ENCODE measurements around the gene C1QTNF1. TPM values are rescaled to one million over a fixed set of nuclear protein-coding genes. Genes with fewer than 3 reads are reported as not detected.

Gene C1QTNF1
- total RNA-seq, 1 experiment from 2014 or later, result 19.9 TPM

GRCh38 chr17:79023180-79023705 is 726 bp upstream of the C1QTNF1 start:
- DNase-seq, result peak in 1 of 2 experiments; percentile 15
- Histone ChIP-seq H3K9me3 (no peaks in the 10 kb centered on the region), H3K4me1 (peaks cover 64% of the 10 kb centered on the region), H3K27me3 (replicated peaks; ENCODE audit: control insufficient read depth, insufficient read depth, low read length) (no peaks in the 10 kb centered on the region), H3K4me3 (ENCODE audit: low read depth, low read length) (no peak overlapping the region; the same call in 1 of the 2 replicates), H3K36me3 (ENCODE audit: control insufficient read depth, insufficient read depth, low read length) (no peaks in the 10 kb centered on the region)
- POLR2A ChIA-PET, result no interaction called here
- H3K4me3 Mint-ChIP-seq (ENCODE audit: unreplicated experiment), result peak overlapping the region; percentile 85
- intact Hi-C loops (cut with micrococcal nuclease; ENCODE audit: unreplicated experiment), result no loop called here
- TF ChIP-seq CTCF (IDR thresholded peaks at IDR 0.05; ENCODE audit: insufficient read depth in 1 of 2, low read depth in 1 of 2, low read length in 1 of 2, severe bottlenecking in 1 of 2, unreplicated experiment in 1 of 2), result no peak
- CTCF ChIA-PET, result interaction anchor here (2.8 kb wide), 1 partner anchor 22 kb away, joined by 11 read pairs; no protein-coding TSS in a partner anchor
- H3K36me3 Mint-ChIP-seq (ENCODE audit: insufficient read depth, unreplicated experiment), result peaks cover 9% of the 10 kb centered on the region
- H3K9me3 Mint-ChIP-seq (ENCODE audit: unreplicated experiment), result no peaks in the 10 kb centered on the region
- BruUV-seq (replicated peaks), result no TSS peak
- H3K27me3 Mint-ChIP-seq (ENCODE audit: insufficient read depth, unreplicated experiment), result no peaks in the 10 kb centered on the region
- peaks cover 66% of the 10 kb centered on the region for H3K4me1 Mint-ChIP-seq (ENCODE audit: low read depth, unreplicated experiment)
- H3K27ac Mint-ChIP-seq (ENCODE audit: unreplicated experiment), result no peak overlapping the region

GRCh38 chr17:79024901-79025737 is 1.1 kb downstream of the C1QTNF1 start:
- no peak for TF ChIP-seq CTCF (IDR thresholded peaks at IDR 0.05; ENCODE audit: insufficient read depth in 1 of 2, low read depth in 1 of 2, low read length in 1 of 2, severe bottlenecking in 1 of 2, unreplicated experiment in 1 of 2)
- H3K9me3 ChIP-seq, result no peaks in the 10 kb centered on the region
- H3K27me3 Mint-ChIP-seq (ENCODE audit: insufficient read depth, unreplicated experiment), result no peaks in the 10 kb centered on the region
- peak overlapping the region; percentile 84 for H3K4me3 ChIP-seq (ENCODE audit: low read depth, low read length)
- BruUV-seq (replicated peaks), result TSS peak; percentile 47
- peak in 1 of 2 experiments; percentile 33 for DNase-seq
- peak overlapping the region; percentile 85 for H3K4me3 Mint-ChIP-seq (ENCODE audit: unreplicated experiment)
- H3K27me3 ChIP-seq (replicated peaks; ENCODE audit: control insufficient read depth, insufficient read depth, low read length), result no peaks in the 10 kb centered on the region
- POLR2A ChIA-PET, result interaction anchor here (1.0 kb wide), 1 partner anchor 15 kb away, joined by 4 read pairs; the partner anchor contains the start of gene CANT1
- CTCF ChIA-PET, result interaction anchor here (1.0 kb wide), 1 partner anchor 19 kb away, joined by 5 read pairs; no protein-coding TSS in a partner anchor
- H3K36me3 Mint-ChIP-seq (ENCODE audit: insufficient read depth, unreplicated experiment), result peaks cover 9% of the 10 kb centered on the region
- no peaks in the 10 kb centered on the region for H3K36me3 ChIP-seq (ENCODE audit: control insufficient read depth, insufficient read depth, low read length)
- H3K4me1 Mint-ChIP-seq (ENCODE audit: low read depth, unreplicated experiment), result peaks cover 47% of the 10 kb centered on the region
- peak overlapping the region; percentile 98 for H3K27ac Mint-ChIP-seq (ENCODE audit: unreplicated experiment)
- intact Hi-C loops (cut with micrococcal nuclease; ENCODE audit: unreplicated experiment), result no loop called here
- H3K9me3 Mint-ChIP-seq (ENCODE audit: unreplicated experiment), result no peaks in the 10 kb centered on the region
- H3K4me1 ChIP-seq, result peaks cover 54% of the 10 kb centered on the region

Measured in Caco-2 (cell line).